Natural killer cell (primary cell): ENCODE data around the gene VGLL1. TPM values are rescaled to one million over a fixed set of nuclear protein-coding genes. Genes with fewer than 3 reads are reported as not detected.
A peak's percentile ranks its signal among the peaks of the same experiment; 100 is the strongest.

Experiments
- ATAC-seq, 3 donors: fragments of 150-1000 bp in 2 of 3; fragments of 200-7000 bp in 1 of 3; cut with Tn5 transposase; 1 replicate in 1 of 3; 2 replicates in 2 of 3; pipeline ENCODE4 v1.10.0; 2021; ENCODE audit warnings: mild to moderate bottlenecking in 2 of 3, moderate library complexity in 2 of 3
- DNase-seq, 2 donors: peaks; one replicate each; pipeline versions ENCODE4 v3.0.0 to v3.0.0-alpha.2; 2013 to 2021; ENCODE audit warnings: mixed read lengths in 1 of 2
- H3K27ac ChIP-seq: one replicate; pipeline ENCODE4 v1.5.1; 2013; ENCODE audit warnings: mild to moderate bottlenecking, low read length
- H3K27me3 ChIP-seq: one replicate; pipeline ENCODE4 v1.6.1; 2013; ENCODE audit warnings: low read length; ENCODE audit not compliant: control insufficient read depth, insufficient read depth
- H3K36me3 ChIP-seq: one replicate; pipeline ENCODE4 v1.6.1; 2013; ENCODE audit warnings: low read length; ENCODE audit not compliant: control insufficient read depth, insufficient read depth
- H3K4me1 ChIP-seq: one replicate; pipeline ENCODE4 v1.6.1; 2013; ENCODE audit warnings: low read length; ENCODE audit not compliant: control insufficient read depth, insufficient read depth
- H3K4me3 ChIP-seq: one replicate; pipeline ENCODE4 v1.5.1; 2013; ENCODE audit warnings: low read length
- H3K9me3 ChIP-seq: one replicate; pipeline ENCODE4 v1.6.1; 2013; ENCODE audit warnings: low read length; ENCODE audit not compliant: control insufficient read depth, insufficient read depth
- H3K27ac Mint-ChIP-seq, 2 donors: one replicate each; pipeline ENCODE4 v1.8.0; 2022; ENCODE audit warnings: mild to moderate bottlenecking in 2 of 2, mixed read lengths in 2 of 2, moderate library complexity in 1 of 2
- H3K27me3 Mint-ChIP-seq, 2 donors: one replicate each; pipeline ENCODE4 v1.8.0; 2022; ENCODE audit warnings: low read depth in 2 of 2, mixed read lengths in 2 of 2
- H3K36me3 Mint-ChIP-seq: one replicate; pipeline ENCODE4 v1.8.0; 2022; ENCODE audit warnings: mixed read lengths
- H3K4me1 Mint-ChIP-seq, 2 donors: one replicate each; pipeline ENCODE4 v1.8.0; 2022; ENCODE audit warnings: mixed read lengths in 2 of 2
- H3K4me3 Mint-ChIP-seq: one replicate; pipeline ENCODE4 v1.8.0; 2022; ENCODE audit warnings: mild to moderate bottlenecking, moderate library complexity, mixed read lengths
- H3K9me3 Mint-ChIP-seq, 2 donors: one replicate each; pipeline ENCODE4 v1.8.0; 2022; ENCODE audit warnings: mixed read lengths in 2 of 2
- CTCF ChIP-seq: fragments of 200-600 bp; IDR thresholded peaks from one replicate; pipeline ENCODE4 v1.8.0; 2022; ENCODE audit warnings: antibody characterized with exemption
- WGBS: methylation state at CpG from one replicate; pipeline ENCODE4 v1.1.7; 2013; ENCODE audit warnings: missing lambda C conversion rate; ENCODE audit not compliant: insufficient coverage; 5-methylcytosine and 5-hydroxymethylcytosine counted together
- intact Hi-C: fragments of 100-400 bp; cut with micrococcal nuclease; formaldehyde crosslinking; loops from one replicate; pipeline ENCODE4 v1.14.2; 2022
- total RNA-seq, 4 donors: library from RNA; stranded (reverse); fragments of 120-200 nt in 1 of 4; gene quantifications; one replicate each; pipeline versions ENCODE4 v1.2.3 to v1.2.4, GENCODE V29; 2013 to 2022

VGLL1 gene
- total RNA-seq, 3 donors from 2014 or later (not counting 1 experiment from before 2014, with no cell fraction given), result not detected

GRCh38 chrX:136577552-136577951 is 45.5 kb downstream of the VGLL1 start:
- Mint-ChIP-seq H3K4me3 (no peak overlapping the region), H3K27me3 (peaks cover 0 to 33% of the 10 kb centered on the region in 2 donors)

DNA sequence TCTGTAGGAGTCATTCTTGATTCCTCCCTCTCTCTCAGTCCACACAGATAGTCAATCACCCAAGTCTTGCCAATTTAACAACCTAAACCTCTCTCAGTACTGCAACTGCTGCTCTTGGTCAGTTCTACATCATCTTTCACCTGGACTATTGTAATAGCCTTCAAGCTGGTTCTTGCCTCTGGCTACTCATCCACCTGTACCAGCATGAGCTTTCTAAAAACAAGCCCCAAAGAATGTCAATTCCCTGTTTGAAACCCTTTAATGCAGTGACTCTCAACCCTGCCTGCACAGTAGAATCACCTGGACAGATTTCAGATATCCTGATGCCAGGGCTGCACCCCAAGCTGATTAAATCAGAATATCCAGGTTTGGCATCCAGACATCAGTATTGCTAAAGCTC is 48.3 kb downstream of the VGLL1 start:
- intact Hi-C loops, result no loop called here
- no peak for TF ChIP-seq CTCF
- ATAC-seq (no peak), DNase-seq (no peak)
- Histone ChIP-seq H3K27me3 (no peaks in the 10 kb centered on the region), H3K9me3 (no peaks in the 10 kb centered on the region), H3K36me3 (no peaks in the 10 kb centered on the region), H3K4me1 (peaks cover 14% of the 10 kb centered on the region), H3K27ac (no peak overlapping the region), H3K4me3 (no peak overlapping the region)
- Mint-ChIP-seq H3K27me3 (peaks cover 0 to 23% of the 10 kb centered on the region in 2 donors), H3K9me3 (no peaks in the 10 kb centered on the region), H3K4me1 (peaks cover 18 to 20% of the 10 kb centered on the region in 2 donors), H3K27ac (peak overlapping the region in 1 of 2 donors; percentile 7), H3K4me3 (no peak overlapping the region), H3K36me3 (no peaks in the 10 kb centered on the region)

More at GRCh38 chrX:136577552-136577951, 45.5 kb downstream of the VGLL1 start:
- peak overlapping the region in 1 of 2 donors; percentile 75 for H3K27ac Mint-ChIP-seq
- peak; percentile 58 for TF ChIP-seq CTCF
- DNase-seq (peak; percentile 43 to 81), ATAC-seq (peak; percentile 90 to 100 (median 99))
- no peaks in the 10 kb centered on the region for H3K9me3 Mint-ChIP-seq
- WGBS, result 7% methylated on average over 6 of the region's 6 CpGs
- intact Hi-C loops, result loop anchor here (5.0 kb wide), 1 partner anchor 115 kb away; no protein-coding TSS in a partner anchor
- H3K27ac ChIP-seq, result no peak overlapping the region
- H3K4me1 ChIP-seq, result peaks cover 7% of the 10 kb centered on the region
- H3K36me3 Mint-ChIP-seq, result no peaks in the 10 kb centered on the region
- H3K27me3 ChIP-seq, result no peaks in the 10 kb centered on the region
- no peaks in the 10 kb centered on the region for H3K36me3 ChIP-seq
- H3K4me1 Mint-ChIP-seq, result peaks cover 8% of the 10 kb centered on the region in 2 donors
- H3K9me3 ChIP-seq, result no peaks in the 10 kb centered on the region
- H3K4me3 ChIP-seq, result no peak overlapping the region

- Mint-ChIP-seq H3K9me3 (no peaks in the 10 kb centered on the region), H3K27me3 (peaks cover 0 to 23% of the 10 kb centered on the region in 2 donors), H3K4me3 (no peak overlapping the region), H3K27ac (no peak overlapping the region), H3K4me1 (peaks cover 36% of the 10 kb centered on the region in 2 donors), H3K36me3 (no peaks in the 10 kb centered on the region)
- DNase-seq, result no peak
- no peak overlapping the region for H3K27ac ChIP-seq
- H3K4me3 ChIP-seq, result no peak overlapping the region
- ATAC-seq, result no peak
- WGBS, result 100% methylated on average over 1 of the region's 3 CpGs
- peaks cover 28% of the 10 kb centered on the region for H3K4me1 ChIP-seq
- no peaks in the 10 kb centered on the region for H3K36me3 ChIP-seq
- H3K27me3 ChIP-seq, result no peaks in the 10 kb centered on the region
- intact Hi-C loops, result no loop called here
- TF ChIP-seq CTCF, result no peak
- H3K9me3 ChIP-seq, result no peaks in the 10 kb centered on the region
Observed at GRCh38 chrX:136582624-136583023, 50.6 kb downstream of the VGLL1 start.

- no peaks in the 10 kb centered on the region for H3K36me3 ChIP-seq
- H3K4me1 Mint-ChIP-seq, result peaks cover 37 to 38% of the 10 kb centered on the region in 2 donors
- H3K36me3 Mint-ChIP-seq, result no peaks in the 10 kb centered on the region
- H3K9me3 ChIP-seq, result no peaks in the 10 kb centered on the region
- no peak overlapping the region for H3K4me3 ChIP-seq
- no peaks in the 10 kb centered on the region for H3K9me3 Mint-ChIP-seq
- H3K27ac Mint-ChIP-seq, result peak overlapping the region; percentile 88
- peaks cover 0 to 15% of the 10 kb centered on the region in 2 donors for H3K27me3 Mint-ChIP-seq
- 67% methylated on average over 2 of the region's 4 CpGs for WGBS
- TF ChIP-seq CTCF, result no peak
- no peaks in the 10 kb centered on the region for H3K27me3 ChIP-seq
- no peak for ATAC-seq
- peak overlapping the region; percentile 38 for H3K27ac ChIP-seq
- H3K4me3 Mint-ChIP-seq, result no peak overlapping the region
- DNase-seq, result no peak
- intact Hi-C loops, result no loop called here
- H3K4me1 ChIP-seq, result peaks cover 37% of the 10 kb centered on the region
Observed at GRCh38 chrX:136584545-136584944, 52.5 kb downstream of the VGLL1 start.
